ENCODE results near the gene PCCB.
A peak's percentile ranks its signal among the peaks of the same experiment; 100 is the strongest.
"Not testable (repeated sequence)": the region's sequence is repeated elsewhere in the genome, so short reads cannot be mapped to it uniquely, and the experiment has no call there.

PCCB gene

DNA sequence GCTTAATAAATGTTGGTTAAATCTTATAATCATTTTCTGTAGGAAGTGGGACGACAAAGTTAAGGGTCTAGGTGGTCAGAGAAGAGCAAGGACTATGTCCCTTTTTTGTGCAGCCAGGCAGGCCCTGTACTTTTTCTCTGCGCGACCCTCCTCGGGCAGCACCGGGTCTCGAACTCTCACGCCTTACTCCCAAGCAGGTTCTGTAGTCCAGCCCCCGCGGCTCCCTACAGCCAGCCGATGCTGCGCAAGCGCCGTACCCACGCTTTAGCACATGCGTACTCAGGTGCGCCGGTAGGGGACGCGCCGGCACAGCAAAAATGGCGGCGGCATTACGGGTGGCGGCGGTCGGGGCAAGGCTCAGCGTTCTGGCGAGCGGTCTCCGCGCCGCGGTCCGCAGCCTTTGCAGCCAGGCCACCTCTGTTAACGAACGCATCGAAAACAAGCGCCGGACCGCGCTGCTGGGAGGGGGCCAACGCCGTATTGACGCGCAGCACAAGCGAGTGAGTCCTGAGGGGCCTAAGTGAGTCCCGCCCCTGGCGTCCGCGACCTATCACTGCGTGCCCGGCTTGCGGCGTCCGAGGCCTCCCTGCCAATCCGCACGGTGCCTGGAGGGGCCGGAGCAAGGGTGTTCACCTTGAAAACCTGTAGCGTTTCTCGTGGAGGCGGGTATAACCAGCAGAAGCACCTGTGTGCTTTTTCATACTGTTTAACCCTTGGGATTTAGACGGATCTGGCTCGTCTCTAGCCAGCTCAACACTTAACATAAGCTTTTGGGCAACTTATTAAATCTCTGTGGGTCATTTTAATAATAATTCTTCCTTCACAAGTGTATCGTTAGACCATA is at the start of gene PCCB:
Gene PCCB, plus strand, starts transcription at position 282 of the 844 bp plus-strand sequence. Its CDS starts 36 bp downstream, at position 318.
- peak; percentile 90 to 94 for DNase-seq

DNA sequence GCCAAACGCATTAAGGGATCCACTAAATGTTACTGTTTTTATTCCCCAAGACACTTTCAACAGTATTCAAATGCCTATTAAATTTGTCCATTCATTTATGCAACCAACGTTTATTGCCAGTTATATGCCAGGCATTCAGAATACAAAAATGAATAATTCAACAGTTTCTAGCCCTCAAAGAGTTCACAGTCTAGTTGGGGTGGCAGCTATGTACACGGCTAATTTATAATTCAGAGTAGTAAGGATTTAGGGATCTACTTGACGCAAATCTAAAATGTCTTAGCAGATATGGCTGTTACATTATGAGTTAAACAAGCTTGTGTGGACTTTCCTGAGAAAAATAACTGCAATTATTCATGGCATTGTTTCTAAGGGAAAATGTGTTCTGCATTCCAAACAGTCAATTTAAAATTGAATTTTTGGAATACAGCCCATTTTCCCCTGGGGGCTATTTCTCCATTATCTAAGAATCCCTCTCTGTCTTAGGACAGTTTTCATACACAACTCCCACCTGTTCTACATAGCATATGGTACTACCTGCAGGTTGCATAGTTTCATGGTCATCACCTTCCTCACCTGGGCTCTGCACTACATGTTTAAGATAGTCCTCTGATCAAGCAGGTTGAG is 42.5 kb upstream of the PCCB start:
- DNase-seq: no peak

DNA sequence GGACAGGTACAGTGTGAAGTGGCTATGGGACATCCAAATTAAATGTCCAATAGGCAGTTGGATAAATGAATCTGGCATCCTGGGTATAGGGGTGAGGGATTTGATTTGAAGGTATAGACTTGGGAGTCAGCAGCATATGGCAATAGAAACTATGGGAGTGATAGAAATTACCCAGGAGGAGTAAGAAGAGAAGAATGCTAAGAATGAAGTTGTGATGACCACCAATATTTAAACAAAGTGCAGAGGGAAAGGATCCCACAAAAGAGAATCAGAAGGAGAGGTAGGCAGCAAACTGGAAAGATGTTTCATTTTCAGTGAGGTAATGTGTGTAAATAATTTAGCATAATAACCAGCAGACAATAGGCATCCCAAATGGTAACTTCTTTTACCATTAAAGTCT is 40.2 kb upstream of the PCCB start:
- DNase-seq: no peak

DNA sequence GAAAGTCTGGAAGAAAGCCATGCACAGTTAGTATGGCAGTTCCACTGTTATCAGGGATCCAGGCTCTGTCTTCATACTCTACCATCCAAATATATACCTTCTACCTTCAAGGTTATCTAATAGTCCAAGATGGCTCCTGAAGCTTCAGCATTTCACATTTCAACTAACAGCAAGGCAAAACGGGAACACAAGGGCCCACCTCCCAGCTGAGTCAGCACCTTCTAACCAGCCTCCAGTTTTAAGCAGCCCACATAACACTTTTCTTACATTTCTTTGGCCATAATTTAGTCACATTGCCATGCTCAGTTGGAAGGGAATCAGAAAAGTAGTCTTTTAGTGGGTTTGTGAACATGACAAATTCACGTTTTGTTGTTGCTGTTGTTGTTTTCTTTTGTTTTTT is 38.6 kb upstream of the PCCB start:
- DNase-seq: no peak

DNA sequence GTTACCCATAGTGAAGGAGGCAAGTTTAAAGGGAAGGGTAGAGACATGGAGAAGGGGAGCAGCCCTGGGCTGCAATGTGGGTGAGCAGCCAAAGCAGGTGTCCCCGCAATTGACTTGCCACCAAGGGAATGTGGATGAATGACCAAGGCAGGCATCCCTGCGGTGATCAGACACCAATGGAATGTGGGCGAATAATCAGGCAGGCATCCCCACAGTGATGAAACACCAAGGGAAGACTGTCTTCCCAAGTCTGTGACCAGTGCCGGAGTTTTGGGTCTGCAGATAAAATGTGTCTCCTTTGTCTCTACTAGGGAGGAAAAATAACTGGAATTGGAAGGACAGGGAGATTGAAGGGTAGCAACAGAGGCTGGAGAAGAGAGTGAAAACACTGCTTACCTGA is 27.4 kb upstream of the PCCB start:
- DNase-seq: not testable (repeated sequence)

DNA sequence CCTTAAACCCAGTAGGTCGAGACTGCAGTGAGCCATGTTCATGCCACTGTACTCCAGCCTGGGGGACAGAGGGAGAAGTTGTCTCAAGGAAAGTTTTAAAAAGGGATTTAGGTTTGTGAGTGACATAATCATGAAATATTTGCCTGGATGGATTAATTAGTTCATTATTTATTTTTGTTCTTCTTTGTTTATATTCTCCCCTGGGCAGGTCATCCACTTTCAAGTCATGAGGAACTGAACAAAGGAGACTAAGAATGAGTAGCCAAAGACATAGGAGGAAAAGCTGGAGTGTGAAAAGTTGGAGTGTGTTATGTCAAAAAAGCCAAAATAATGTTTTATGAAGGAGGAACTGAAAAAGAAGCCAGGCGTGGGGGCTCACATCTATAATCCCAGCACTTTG is 17.7 kb upstream of the PCCB start:
- no peak for DNase-seq

DNA sequence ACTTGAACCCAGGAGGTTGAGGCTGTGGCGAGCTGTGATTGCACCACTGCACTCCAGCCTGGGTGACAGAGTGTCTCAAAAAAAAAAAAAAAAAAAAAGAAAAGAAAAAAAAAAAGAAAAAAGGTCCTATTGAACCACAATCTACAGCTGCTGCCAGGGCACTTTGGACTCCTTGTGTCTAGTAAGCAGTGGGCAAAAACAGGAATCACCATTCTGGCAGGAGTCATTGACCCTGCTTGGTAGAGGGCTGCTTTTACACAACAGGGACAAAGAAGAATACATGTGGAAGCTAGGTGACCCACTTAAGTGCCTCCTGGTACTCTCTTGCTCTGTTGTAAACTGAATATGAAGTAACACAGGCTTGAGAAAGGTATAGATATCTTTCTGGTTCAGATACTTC is 14.6 kb upstream of the PCCB start:
- no peak for DNase-seq

DNA sequence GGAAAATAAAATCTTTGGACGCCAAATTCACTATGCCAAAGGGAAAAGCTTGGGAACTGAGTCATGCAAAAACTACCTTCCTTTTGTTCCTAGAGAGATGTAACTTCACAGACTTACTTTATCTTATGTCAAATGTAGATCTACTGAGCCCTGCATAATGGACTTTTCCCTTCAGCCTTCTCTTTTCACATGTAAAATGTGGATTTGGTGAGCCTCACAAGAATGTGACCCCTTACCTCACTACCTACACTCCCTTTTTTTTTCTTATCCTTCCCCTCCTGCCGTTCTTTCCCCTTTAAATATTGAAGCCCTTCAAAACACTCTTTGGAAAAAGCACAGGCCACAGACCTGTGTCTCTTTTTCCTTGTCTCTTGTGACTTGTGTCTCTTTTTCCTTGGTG is 14.0 kb upstream of the PCCB start:
- no peak for DNase-seq

DNA sequence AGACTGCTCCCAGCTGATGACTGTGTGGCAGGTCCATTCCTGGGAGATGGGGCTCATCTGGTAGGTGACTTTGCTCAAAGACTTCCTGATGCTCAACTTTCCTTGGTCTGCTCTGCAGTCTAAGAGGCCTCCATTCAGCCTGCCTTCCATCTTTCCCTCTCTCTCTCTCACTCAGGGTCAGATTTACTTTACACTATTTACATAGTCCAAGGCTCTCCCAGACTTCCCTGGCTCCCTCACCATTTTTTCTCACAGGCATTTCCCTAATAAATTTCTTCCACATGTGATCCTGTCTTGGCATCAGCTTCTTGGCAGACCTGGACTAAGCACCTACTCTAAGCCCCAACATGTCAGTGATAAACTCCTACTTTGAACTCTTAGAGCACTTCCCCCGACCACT is 13.0 kb upstream of the PCCB start:
- DNase-seq: no peak

DNA sequence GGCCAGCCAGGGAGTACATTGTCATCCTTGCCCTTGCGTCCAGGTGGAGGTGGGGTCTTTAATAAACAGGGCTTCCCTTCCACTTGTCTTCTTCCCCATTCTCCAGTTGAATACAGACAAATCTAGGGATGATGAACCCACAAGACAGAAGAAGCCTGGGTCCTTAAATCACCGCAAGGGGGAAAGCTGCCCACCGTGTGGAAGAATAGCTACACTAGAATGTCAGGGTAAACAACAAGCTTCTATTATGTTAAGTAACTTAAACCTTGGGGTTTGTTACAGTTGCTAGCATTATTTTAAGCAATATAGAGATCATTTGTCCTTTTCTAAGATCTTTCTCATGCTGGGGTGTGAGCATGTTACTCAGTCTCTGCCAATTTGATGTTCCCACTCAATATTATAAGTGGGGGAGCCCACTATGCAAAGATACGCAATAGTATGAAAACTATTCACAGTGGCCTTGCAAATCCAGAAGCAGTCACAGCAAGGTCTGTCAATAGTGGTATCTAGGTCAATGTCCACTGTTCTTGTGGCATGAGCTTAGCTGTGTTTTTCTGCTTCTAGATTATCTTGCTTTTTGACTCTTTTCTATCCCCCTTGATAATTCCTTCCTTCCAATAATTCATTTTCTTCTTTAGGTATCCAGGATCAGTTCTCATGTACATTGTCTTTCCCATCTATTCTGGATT is 12.0 kb upstream of the PCCB start:
- DNase-seq: no peak

DNA sequence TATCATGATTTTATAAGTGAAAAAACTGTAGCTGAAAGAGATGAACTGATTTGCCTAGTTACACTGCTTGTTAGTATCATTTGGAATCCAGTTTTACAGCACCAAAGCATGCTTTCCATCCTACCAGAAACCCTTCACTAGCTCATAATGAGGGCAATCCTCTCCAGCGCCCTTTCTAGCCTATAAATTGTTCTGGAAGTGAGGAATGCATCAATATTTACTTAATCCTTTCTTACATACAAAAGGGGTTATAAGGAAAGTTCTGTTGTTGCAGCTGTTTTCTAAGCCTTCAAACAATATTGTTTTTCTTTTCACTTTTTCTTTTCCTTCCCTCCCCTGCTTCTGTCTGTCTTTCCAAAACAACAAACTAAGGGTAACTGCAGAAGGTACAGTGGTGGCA is 11.0 kb upstream of the PCCB start:
- DNase-seq: no peak

DNA sequence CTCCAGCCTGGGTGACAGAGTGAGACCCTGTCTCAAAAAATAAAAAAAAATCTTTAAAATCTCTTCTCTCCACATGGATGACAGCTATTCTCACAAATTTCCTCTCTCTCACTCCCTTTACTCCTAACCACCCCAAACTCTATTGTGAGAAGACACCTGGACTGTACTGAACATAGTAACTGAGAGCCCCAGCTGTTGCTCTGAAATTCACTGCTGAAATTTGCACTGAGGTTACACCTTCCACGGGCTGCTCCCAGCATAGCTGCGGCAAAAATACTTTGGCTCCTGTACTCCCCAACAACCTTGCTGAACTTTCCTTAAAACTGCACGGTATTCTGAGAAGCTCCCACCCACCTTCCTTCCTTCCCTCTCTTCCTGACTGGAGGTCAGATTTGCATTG is 4.4 kb upstream of the PCCB start:
- DNase-seq: no peak

DNA sequence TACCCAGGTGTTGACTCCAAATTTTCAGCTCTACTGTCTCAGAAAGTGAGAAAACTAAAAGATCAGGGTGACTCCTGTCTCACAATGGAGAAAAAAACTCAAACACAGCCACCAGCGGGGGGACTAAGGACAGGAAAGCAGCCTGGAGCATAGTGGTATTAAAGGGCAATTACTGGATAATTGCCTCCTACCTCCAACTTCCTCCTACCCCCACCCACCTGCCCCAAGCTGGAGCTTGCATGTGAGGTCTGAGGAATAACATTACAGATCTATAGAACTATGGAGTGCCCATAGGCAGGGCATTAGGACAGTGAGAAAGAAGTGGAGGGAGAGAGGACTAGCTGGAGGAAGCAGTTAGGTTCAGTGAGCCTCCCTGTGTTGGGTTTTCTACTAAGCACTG is 2.7 kb upstream of the PCCB start:
- no peak for DNase-seq

DNA sequence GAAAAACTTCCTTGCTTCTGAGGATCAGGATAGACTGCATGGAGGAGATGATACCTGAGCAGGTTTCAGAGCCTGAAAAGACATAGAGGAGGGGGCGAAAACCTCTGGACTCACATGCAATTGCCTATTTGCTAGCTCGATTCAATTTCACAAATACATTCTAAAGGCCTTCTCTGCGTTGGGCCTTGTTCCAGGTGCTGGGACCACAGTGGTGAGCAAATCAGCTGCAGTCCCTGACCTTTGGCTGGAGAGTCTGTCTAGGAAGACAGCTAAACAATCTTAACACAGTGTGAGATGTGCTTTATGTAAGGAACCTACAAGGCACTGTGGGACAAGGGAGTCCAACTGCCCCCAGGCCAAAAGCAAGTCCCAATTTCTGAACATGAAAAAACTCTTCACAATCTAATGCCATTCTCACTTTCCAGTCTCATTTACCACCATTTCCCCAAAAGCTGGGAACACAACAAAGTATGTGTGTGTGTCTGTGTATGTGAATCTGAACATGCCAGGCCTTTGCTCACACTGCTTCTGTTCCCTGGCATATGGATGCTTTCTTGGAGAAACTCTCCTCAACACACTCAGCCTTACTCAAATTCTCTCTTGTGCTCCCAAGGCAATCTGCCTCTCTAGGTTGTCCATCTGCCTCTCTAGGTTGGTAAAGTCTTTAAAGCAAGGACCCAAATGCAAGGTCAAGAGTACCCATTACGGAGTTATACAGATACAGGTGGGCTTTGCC is 2.1 kb upstream of the PCCB start:
- no peak for DNase-seq

DNA sequence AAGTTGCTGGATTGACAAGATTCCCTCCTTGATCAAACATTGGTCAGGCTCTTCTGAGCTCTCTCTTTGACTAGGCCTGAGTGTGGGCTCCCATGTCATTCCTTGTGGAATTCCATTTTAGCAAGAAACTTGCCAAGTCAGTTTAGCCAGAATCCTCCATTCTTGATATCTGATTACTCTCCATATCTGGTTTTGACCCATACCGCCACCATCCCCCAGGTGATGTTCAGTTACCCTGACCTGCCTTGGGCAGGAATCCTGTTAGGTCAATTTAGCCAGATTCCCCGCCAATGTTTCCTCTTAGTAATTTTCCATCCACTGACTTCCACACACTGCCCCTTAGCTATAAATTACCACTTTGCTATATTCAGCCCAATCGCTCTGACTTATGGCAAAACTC is 1.0 kb upstream of the PCCB start:
- no peak for DNase-seq

DNA sequence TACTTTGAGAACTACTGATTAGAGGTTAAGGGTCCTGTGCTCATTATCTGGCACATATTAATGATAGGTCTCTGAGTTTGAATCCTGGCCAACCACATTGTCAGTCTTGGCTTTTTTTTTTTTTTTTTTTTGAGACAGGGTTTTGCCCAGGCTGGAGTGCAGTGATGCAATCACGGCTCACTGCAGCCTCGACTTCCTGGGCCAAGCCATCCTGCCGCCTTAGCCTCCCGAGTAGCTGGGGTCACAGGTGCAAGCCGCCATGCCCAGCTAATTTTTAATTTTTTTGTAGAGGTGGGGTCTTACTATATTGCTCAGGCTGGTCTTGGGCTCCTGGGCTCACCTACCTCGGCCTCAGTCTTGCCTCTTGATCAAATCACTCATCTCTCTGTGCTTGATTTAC is 547 bp upstream of the PCCB start:
- DNase-seq: no peak

DNA sequence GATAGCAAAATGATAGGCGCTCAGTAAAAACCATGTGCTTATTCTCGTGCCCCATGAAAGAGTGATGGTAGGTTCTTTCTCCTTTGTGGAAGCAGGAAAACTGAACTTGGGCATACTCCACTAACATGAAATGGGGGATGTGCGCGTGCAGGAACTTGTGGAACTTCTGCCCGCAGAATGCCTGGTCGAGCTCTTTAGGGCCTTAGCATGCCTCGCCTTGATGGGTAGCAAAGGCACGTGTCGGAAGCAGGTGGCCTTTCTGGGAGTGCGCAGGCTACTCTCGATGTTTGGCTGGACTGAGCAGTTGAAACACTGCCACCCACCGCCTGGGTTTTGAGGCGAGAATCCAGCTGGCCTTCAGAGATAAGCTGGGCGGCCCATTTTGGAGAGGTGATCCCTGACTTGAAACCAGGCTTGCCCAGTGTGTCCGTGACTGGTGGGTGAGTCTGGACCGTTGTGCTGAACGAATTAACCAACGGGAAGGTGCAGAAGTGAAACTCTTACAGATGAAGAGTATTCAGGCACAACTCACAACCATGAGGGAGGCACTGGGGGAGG is 842 bp downstream of the PCCB start:
- DNase-seq: peak in 1 of 2 experiments; percentile 15

DNA sequence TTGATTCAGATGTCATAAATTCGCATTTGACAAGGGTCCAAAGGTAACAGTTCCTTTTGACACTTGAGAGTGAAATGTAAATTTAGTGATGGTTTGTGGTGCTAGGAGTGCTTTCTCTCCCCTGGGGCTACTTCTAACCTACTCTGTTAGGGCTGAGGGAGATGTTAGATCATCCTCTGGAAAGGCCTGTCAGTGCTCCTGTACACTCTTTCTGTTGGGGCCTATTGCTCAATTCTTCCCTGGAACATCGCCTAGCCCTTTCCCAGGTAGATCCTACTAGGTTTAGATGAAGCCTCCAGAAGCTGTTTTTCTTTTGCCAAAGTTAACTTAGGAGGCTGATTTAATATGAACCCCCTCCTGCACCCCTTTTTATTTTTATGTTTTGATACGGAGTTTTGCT is 1.4 kb downstream of the PCCB start:
- no peak for DNase-seq

DNA sequence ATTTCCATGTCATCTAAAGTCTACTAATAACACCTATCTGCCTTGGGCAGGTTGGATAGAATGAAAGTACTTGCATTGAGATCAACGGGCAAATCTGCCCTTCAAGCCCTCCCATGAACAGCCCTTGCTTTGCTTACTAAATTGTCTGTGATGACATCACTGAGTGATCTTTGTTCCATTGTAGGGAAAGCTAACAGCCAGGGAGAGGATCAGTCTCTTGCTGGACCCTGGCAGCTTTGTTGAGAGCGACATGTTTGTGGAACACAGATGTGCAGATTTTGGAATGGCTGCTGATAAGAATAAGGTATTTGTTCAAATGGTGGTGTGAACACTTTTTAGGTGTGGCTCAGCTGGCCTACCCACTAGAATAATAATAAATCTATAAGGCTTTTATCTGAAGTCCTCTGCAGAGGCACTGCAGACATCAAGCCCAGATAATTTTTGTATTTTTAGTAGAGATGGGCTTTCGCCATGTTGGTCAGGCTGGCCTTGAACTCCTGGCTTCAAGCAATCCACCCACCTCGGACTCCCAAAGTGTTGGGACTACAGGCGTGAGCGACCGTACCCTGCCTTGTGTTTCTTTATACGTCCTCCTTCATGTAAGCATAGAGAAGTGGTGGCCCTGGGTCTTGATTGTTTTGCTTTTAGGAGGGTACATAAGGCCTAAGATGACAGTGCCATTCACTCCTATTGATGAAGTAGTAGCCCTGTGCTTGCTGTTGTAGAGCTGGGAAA is 5.7 kb downstream of the PCCB start:
- DNase-seq: no peak

DNA sequence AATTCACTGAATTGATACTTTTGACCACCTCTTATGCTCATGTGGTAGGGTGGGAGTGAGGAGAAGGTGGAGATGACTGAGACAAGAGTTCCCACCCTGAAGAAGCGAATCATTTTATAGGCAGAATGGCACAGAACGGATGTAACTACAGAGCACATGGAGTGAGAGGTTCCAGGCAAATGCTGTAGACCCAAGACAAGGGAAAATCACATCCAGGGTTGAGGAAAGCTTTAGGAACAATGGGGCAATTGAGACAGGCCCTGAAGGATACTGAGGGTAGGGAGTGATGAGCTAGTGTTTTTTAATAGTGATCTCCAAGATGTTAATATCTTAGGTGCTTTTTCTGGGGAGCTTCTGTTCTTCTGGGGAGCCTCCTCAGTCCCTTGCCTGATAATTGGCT is 8.1 kb downstream of the PCCB start:
- no peak for DNase-seq

DNA sequence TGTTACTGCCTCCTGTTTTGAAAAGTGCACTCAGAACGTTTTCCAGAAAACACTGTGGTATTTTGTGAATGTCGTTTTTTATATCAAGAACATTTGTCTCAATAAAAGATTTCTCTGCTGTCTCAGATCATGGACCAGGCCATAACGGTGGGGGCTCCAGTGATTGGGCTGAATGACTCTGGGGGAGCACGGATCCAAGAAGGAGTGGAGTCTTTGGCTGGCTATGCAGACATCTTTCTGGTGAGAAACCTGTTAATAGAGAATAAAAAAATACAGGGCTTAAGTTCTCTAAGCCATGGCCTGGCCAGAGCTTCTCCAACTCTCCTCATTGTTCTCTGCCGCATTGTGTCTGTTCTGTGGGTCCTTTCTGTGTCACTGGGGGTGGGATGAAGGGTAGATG is 11.7 kb downstream of the PCCB start:
- no peak for DNase-seq

DNA sequence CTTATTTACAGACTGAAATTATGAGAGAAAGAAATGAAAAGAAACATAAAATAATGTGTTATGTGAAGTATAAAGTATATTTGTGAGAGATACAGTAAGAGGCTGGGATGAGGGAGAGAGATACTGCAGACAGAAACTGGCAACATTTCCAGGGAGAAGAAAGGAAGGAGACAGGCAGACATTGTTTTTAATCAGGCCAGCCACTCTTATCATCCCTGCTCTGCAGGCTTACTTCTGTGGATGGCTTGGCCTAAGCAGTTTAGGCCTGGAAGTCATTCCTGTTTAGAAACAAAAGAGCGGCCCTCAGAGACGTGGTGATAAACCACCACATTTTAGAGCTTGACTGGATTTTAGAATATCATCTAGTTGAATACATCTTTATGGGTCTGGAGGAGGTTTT is 12.4 kb downstream of the PCCB start:
- DNase-seq: no peak

All from stimulated activated CD4-positive, alpha-beta T cell treated with anti-CD3 and anti-CD28 coated beads, Interleukin-4, amount 100 ng/mL, for 4 hours (primary cell).